GM12878 (cell line): ENCODE results near the gene NR1D1. TPM values are rescaled to one million over a fixed set of nuclear protein-coding genes. Genes with fewer than 3 reads are reported as not detected.

Experiments
- ATAC-seq: fragments of 200-7000 bp; cut with Tn5 transposase; 3 replicates; pipeline ENCODE4 v1.9.1; 2020; ENCODE audit warnings: mild to moderate bottlenecking, moderate library complexity
- BruUV-seq: library from RNA; stranded (reverse); fragments of 400-500 nt; replicated peaks from 2 replicates; lab custom pipeline; 2021; lab: Mats Ljungman, UMichigan
- CTCF ChIA-PET: fragments of 300-600 bp; sonication (Branson Sonifier 250); formaldehyde crosslinking; extraction: SDS; loops from one replicate; lab custom pipeline; 2021; ENCODE audit warnings: inconsistent platforms; lab: Yijun Ruan, JAX
- POLR2A ChIA-PET: fragments of 350-600 bp; formaldehyde crosslinking; extraction: SDS; loops from one replicate; lab custom pipeline; 2021; ENCODE audit warnings: inconsistent platforms; lab: Charles Lee
- RAD21 ChIA-PET: fragments of 300-600 bp; sonication (Branson Sonifier 250); formaldehyde crosslinking; loops from one replicate; lab custom pipeline; 2023; ENCODE audit warnings: antibody characterized with exemption; ENCODE audit not compliant: unreplicated experiment; lab: Charles Lee
- SMC1A ChIA-PET: fragments of 300-600 bp; sonication (Branson Sonifier 250); formaldehyde crosslinking; loops from one replicate; lab custom pipeline; 2023; ENCODE audit not compliant: unreplicated experiment, uncharacterized antibody; lab: Charles Lee
- DNase-seq: peaks from one replicate; pipeline ENCODE4 v3.0.0-alpha.2; 2011; ENCODE audit warnings: low read depth, low spot score
- FAIRE-seq: peaks from 3 replicates; lab custom pipeline; 2011; peaks lifted over from hg19 to GRCh38; lab: Jason Lieb, UNC
- H2AFZ ChIP-seq: 2 replicates; pipeline ENCODE4 v1.6.0; 2011; ENCODE audit warnings: low read depth, low read length, control low read depth; ENCODE audit not compliant: control insufficient read depth
- H3K27ac ChIP-seq: 2 replicates; pipeline ENCODE4 v1.5.1; 2011; ENCODE audit warnings: control low read depth; ENCODE audit not compliant: control insufficient read depth, insufficient read depth
- H3K27me3 ChIP-seq, 2 experiments: replicated peaks in 1 of 2; 2 replicates each; pipeline versions ENCODE4 v1.6.0 to v1.6.1; 2011; ENCODE audit warnings: low read length in 1 of 2; ENCODE audit not compliant: control insufficient read depth in 2 of 2, insufficient read depth in 2 of 2
- H3K36me3 ChIP-seq, 2 experiments: 2 replicates each; pipeline ENCODE4 v1.5.1; 2011; ENCODE audit warnings: low read length in 1 of 2; ENCODE audit not compliant: control insufficient read depth in 2 of 2, insufficient read depth in 2 of 2
- H3K4me1 ChIP-seq: 2 replicates; pipeline ENCODE4 v1.6.1; 2011; ENCODE audit warnings: mild to moderate bottlenecking, low read length, moderate library complexity, mixed read lengths; ENCODE audit not compliant: control insufficient read depth, insufficient read depth
- H3K4me2 ChIP-seq: 2 replicates; pipeline ENCODE4 v1.6.0; 2011; ENCODE audit warnings: control low read depth; ENCODE audit not compliant: control insufficient read depth, insufficient read depth
- H3K4me3 ChIP-seq: fragments of 200-600 bp; sonication (generic); 2 replicates; pipeline ENCODE4 v1.5.1; 2016
- H3K79me2 ChIP-seq: 2 replicates; pipeline ENCODE4 v1.6.0; 2011; ENCODE audit warnings: low read length; ENCODE audit not compliant: control insufficient read depth, insufficient read depth
- H3K9ac ChIP-seq: 2 replicates; pipeline ENCODE4 v1.8.0; 2011; ENCODE audit warnings: low read length, control low read depth, mixed read lengths; ENCODE audit not compliant: control insufficient read depth, insufficient read depth
- H3K9me3 ChIP-seq: replicated peaks from 3 replicates; pipeline ENCODE4 v1.5.1; 2011; ENCODE audit warnings: mild to moderate bottlenecking, low read length; ENCODE audit not compliant: control insufficient read depth, insufficient read depth
- H4K20me1 ChIP-seq: 2 replicates; pipeline ENCODE4 v1.6.0; 2011; ENCODE audit not compliant: control insufficient read depth, insufficient read depth
- DPF2 ChIP-seq: fragments of 450-650 bp; IDR thresholded peaks from 2 replicates; pipeline ENCODE4 v1.6.1; 2017; ENCODE audit warnings: mild to moderate bottlenecking
- IKZF1 ChIP-seq: fragments of 450-650 bp; conservative IDR thresholded peaks from 2 replicates; pipeline ENCODE4 v1.6.1; 2017; ENCODE audit warnings: antibody characterized with exemption, mild to moderate bottlenecking
- LARP7 ChIP-seq: fragments of 450-650 bp; IDR thresholded peaks from 2 replicates; pipeline ENCODE4 v1.6.1; 2017; ENCODE audit warnings: mild to moderate bottlenecking
- SP1 ChIP-seq: IDR thresholded peaks from one replicate; pipeline ENCODE4 v1.6.1; 2011; ENCODE audit warnings: low read depth, low read length
- YY1 ChIP-seq: IDR thresholded peaks from 2 replicates; pipeline ENCODE4 v1.6.1; 2011; ENCODE audit warnings: low read depth, mild to moderate bottlenecking, low read length
- ZBTB33 ChIP-seq: fragments of 450-650 bp; IDR thresholded peaks from 2 replicates; pipeline ENCODE4 v1.6.1; 2017; ENCODE audit warnings: mild to moderate bottlenecking
- WGBS: methylation state at CpG from one replicate; pipeline ENCODE4 v1.1.6; 2016; ENCODE audit warnings: low lambda C conversion rate; ENCODE audit not compliant: insufficient replicate concordance, insufficient coverage; ENCODE audit errors: missing lambda C conversion rate; 5-methylcytosine and 5-hydroxymethylcytosine counted together
- in situ Hi-C: fragments of 300-500 bp; cut with MboI; formaldehyde crosslinking; loops from 9 replicates; pipeline ENCODE4 v1.14.3; 2018; ENCODE audit warnings: mixed read lengths
- intact Hi-C: fragments of 100-400 bp; cut with micrococcal nuclease; formaldehyde crosslinking; loops from one replicate; pipeline ENCODE4 v1.14.2; 2022; ENCODE audit not compliant: unreplicated experiment
- polyA plus RNA-seq, 11 experiments: library from polyadenylated mRNA; depleted of rRNA in 4 of 11; unstranded in 6 of 11; stranded (reverse) in 5 of 11; fragments of >200 nt; fragmentation: Nextera tagmentation in 4 of 11; fragmentation: Illumina TruSeq in 1 of 11; extraction: Ambion mirVana in 4 of 11; extraction: Trizol in 1 of 11; gene quantifications; 1 replicate in 1 of 11; 2 replicates in 10 of 11; pipeline versions ENCODE4 v1.2.1 to v1.2.3, GENCODE V29; 2011 to 2016; ENCODE audit warnings: inconsistent platforms in 2 of 11, missing spikeins in 2 of 11, low read depth in 1 of 11
- total RNA-seq, 4 experiments: library from RNA; depleted of rRNA in 3 of 4; stranded (reverse); fragments of >200 nt in 3 of 4; fragmentation: Illumina TruSeq in 1 of 4; extraction: Trizol in 1 of 4; gene quantifications; 2 replicates each; pipeline versions ENCODE4 v1.2.1 to v1.2.3, GENCODE V29; 2013 to 2021

The NR1D1 gene
- total and polyA plus RNA-seq, 10 of the 15 experiments (the other 5 are each of a cell fraction or from before 2014, with no cell fraction given), result 0.10 to 3.4 (median 0.94) TPM

GRCh38 chr17:40063187-40063771, 37.1 kb downstream of the NR1D1 start:
- H4K20me1 ChIP-seq, result no peaks in the 10 kb centered on the region
- peaks cover 10 to 11% of the 10 kb centered on the region in 2 experiments; a peak in 3 of 4 replicates for H3K27me3 ChIP-seq
- no peaks in the 10 kb centered on the region for H3K79me2 ChIP-seq
- no peaks in the 10 kb centered on the region for H3K36me3 ChIP-seq
- H3K9ac ChIP-seq, result peak overlapping the region; percentile 40; the same call in 1 of the 2 replicates
- no peak overlapping the region for H3K27ac ChIP-seq
- intact Hi-C loops, result loop anchor here (10.0 kb wide), 1 partner anchor 102 kb away; no protein-coding TSS in a partner anchor
- RAD21 ChIA-PET, result interaction anchor here (1.2 to 5.1 kb wide), 3 partner anchors 11 to 49 kb away, joined by 6 to 42 read pairs (median 15); no protein-coding TSS in a partner anchor
- POLR2A ChIA-PET, result interaction anchor here (1.3 to 3.4 kb wide), 2 partner anchors 9 to 23 kb away, joined by 4 to 14 read pairs; partner anchors contain the start of gene MED24
- DNase-seq (no peak), FAIRE-seq (no peak), ATAC-seq (peak; percentile 70)
- no peaks in the 10 kb centered on the region for H3K9me3 ChIP-seq
- peak overlapping the region; percentile 98 for H3K4me2 ChIP-seq
- H3K4me3 ChIP-seq, result peak overlapping the region; percentile 93
- CTCF ChIA-PET, result interaction anchor here (1.3 to 15.2 kb wide), 8 partner anchors 8 to 48 kb away, joined by 3 to 142 read pairs (median 9); partner anchors contain the start of gene MED24
- peak overlapping the region; percentile 88 for H2AFZ ChIP-seq
- BruUV-seq, result no TSS peak
- H3K4me1 ChIP-seq, result peaks cover 7% of the 10 kb centered on the region
- WGBS, result under 1% methylated on average over 29 of the region's 42 CpGs
- in situ Hi-C loops, result no loop called here
- TF ChIP-seq YY1 (peak; percentile 4; the same call in 1 of the 2 replicates), ZBTB33 (no peak), LARP7 (peak; percentile 34; the same call in 1 of the 2 replicates), DPF2 (0 out of 2 replicates have a peak, but pooled peaks have one; percentile 32), SP1 (no peak), IKZF1 (peak; percentile 38)
- SMC1A ChIA-PET, result interaction anchor here (1.1 to 4.4 kb wide), 4 partner anchors 12 to 50 kb away, joined by 3 to 19 read pairs (median 8); no protein-coding TSS in a partner anchor
